T-helper 17 cell (primary cell): Measurements from ENCODE around the gene CLEC1A. TPM values are rescaled to one million over a fixed set of nuclear protein-coding genes. Genes with fewer than 3 reads are reported as not detected.

Experiments used
- ATAC-seq: fragments of 150-1000 bp; cut with Tn5 transposase; 2 replicates; pipeline ENCODE4 v1.10.0; 2021; ENCODE audit warnings: mild to moderate bottlenecking, moderate library complexity
- DNase-seq, 3 donors: peaks; one replicate each; pipeline versions ENCODE4 v3.0.0 to v3.0.0-alpha.2; 2020 to 2021
- H3K9me3 ChIP-seq: one replicate; pipeline ENCODE4 v1.7.0; 2013; ENCODE audit warnings: low read length, mild to moderate bottlenecking; ENCODE audit not compliant: control insufficient read depth, poor library complexity, severe bottlenecking
- H3K27ac Mint-ChIP-seq: one replicate; pipeline ENCODE4 v1.8.0; 2022; ENCODE audit warnings: mild to moderate bottlenecking, moderate library complexity, mixed read lengths
- H3K27me3 Mint-ChIP-seq: one replicate; pipeline ENCODE4 v1.8.0; 2022; ENCODE audit warnings: mixed read lengths
- H3K36me3 Mint-ChIP-seq: one replicate; pipeline ENCODE4 v1.8.0; 2022; ENCODE audit warnings: low read depth, mixed read lengths
- H3K4me1 Mint-ChIP-seq: one replicate; pipeline ENCODE4 v1.8.0; 2022; ENCODE audit warnings: mild to moderate bottlenecking, mixed read lengths
- H3K4me3 Mint-ChIP-seq: one replicate; pipeline ENCODE4 v1.8.0; 2022; ENCODE audit warnings: mild to moderate bottlenecking, moderate library complexity, mixed read lengths
- total RNA-seq, 4 donors: library from RNA in 2 of 4; stranded (reverse) in 2 of 4; gene quantifications; one replicate each; pipeline ENCODE4 v1.2.3 and lab custom pipeline; 2022 to 2026

Gene CLEC1A
- total RNA-seq, 2 donors from 2014 or later: not detected

- no peak for DNase-seq
- Mint-ChIP-seq H3K4me1 (peaks cover 6% of the 10 kb centered on the region), H3K36me3 (peaks cover 2% of the 10 kb centered on the region), H3K27ac (no peak overlapping the region), H3K4me3 (no peak overlapping the region), H3K27me3 (peaks cover 30% of the 10 kb centered on the region)
- H3K9me3 ChIP-seq: no peaks in the 10 kb centered on the region
- ATAC-seq: no peak
Observed at GRCh38 chr12:10088955-10089900, 9.6 kb downstream of the CLEC1A start.

GRCh38 chr12:10088031-10088430 is 10.8 kb downstream of the CLEC1A start:
- peaks cover 6% of the 10 kb centered on the region for H3K4me1 Mint-ChIP-seq
- H3K36me3 Mint-ChIP-seq: peaks cover 4% of the 10 kb centered on the region
- no peak overlapping the region for H3K27ac Mint-ChIP-seq
- H3K9me3 ChIP-seq: no peaks in the 10 kb centered on the region
- DNase-seq (no peak), ATAC-seq (no peak)
- H3K4me3 Mint-ChIP-seq: no peak overlapping the region
- peaks cover 25% of the 10 kb centered on the region for H3K27me3 Mint-ChIP-seq

GRCh38 chr12:10086387-10086786 is 12.4 kb downstream of the CLEC1A start:
- H3K4me1 Mint-ChIP-seq: peaks cover 6% of the 10 kb centered on the region
- no peaks in the 10 kb centered on the region for H3K9me3 ChIP-seq
- H3K36me3 Mint-ChIP-seq: peaks cover 4% of the 10 kb centered on the region
- no peak overlapping the region for H3K4me3 Mint-ChIP-seq
- DNase-seq (no peak), ATAC-seq (no peak)
- no peak overlapping the region for H3K27ac Mint-ChIP-seq
- H3K27me3 Mint-ChIP-seq: peaks cover 27% of the 10 kb centered on the region

- Mint-ChIP-seq H3K4me3 (no peak overlapping the region), H3K27ac (no peak overlapping the region), H3K27me3 (peaks cover 16% of the 10 kb centered on the region), H3K36me3 (peaks cover 4% of the 10 kb centered on the region), H3K4me1 (peaks cover under 1% of the 10 kb centered on the region)
- ATAC-seq (no peak), DNase-seq (no peak)
- no peaks in the 10 kb centered on the region for H3K9me3 ChIP-seq
Observed at GRCh38 chr12:10084733-10085132, 14.1 kb downstream of the CLEC1A start.

- H3K9me3 ChIP-seq: no peaks in the 10 kb centered on the region
- H3K4me1 Mint-ChIP-seq: no peaks in the 10 kb centered on the region
- no peak for ATAC-seq
- H3K27me3 Mint-ChIP-seq: peaks cover 29% of the 10 kb centered on the region
- H3K4me3 Mint-ChIP-seq: no peak overlapping the region
- no peak overlapping the region for H3K27ac Mint-ChIP-seq
- no peak for DNase-seq
- peaks cover 4% of the 10 kb centered on the region for H3K36me3 Mint-ChIP-seq
Observed at GRCh38 chr12:10082117-10082874, 16.5 kb downstream of the CLEC1A start.

GRCh38 chr12:10075451-10075850 is 23.3 kb downstream of the CLEC1A start:
- Mint-ChIP-seq H3K4me1 (no peaks in the 10 kb centered on the region), H3K36me3 (no peaks in the 10 kb centered on the region), H3K27ac (no peak overlapping the region), H3K4me3 (no peak overlapping the region), H3K27me3 (peaks cover 45% of the 10 kb centered on the region)
- ATAC-seq (no peak), DNase-seq (no peak)
- H3K9me3 ChIP-seq: no peaks in the 10 kb centered on the region

- Mint-ChIP-seq H3K36me3 (no peaks in the 10 kb centered on the region), H3K27ac (no peak overlapping the region), H3K4me3 (no peak overlapping the region), H3K4me1 (no peaks in the 10 kb centered on the region), H3K27me3 (peaks cover 58% of the 10 kb centered on the region)
- ATAC-seq (no peak), DNase-seq (no peak)
- no peaks in the 10 kb centered on the region for H3K9me3 ChIP-seq
Observed at GRCh38 chr12:10073261-10073660, 25.5 kb downstream of the CLEC1A start.

GRCh38 chr12:10072131-10072530 is 26.7 kb downstream of the CLEC1A start:
- no peak overlapping the region for H3K27ac Mint-ChIP-seq
- H3K4me3 Mint-ChIP-seq: no peak overlapping the region
- peaks cover 59% of the 10 kb centered on the region for H3K27me3 Mint-ChIP-seq
- no peaks in the 10 kb centered on the region for H3K9me3 ChIP-seq
- no peaks in the 10 kb centered on the region for H3K4me1 Mint-ChIP-seq
- H3K36me3 Mint-ChIP-seq: no peaks in the 10 kb centered on the region
- ATAC-seq (no peak), DNase-seq (no peak)

GRCh38 chr12:10070380-10070779 is 28.4 kb downstream of the CLEC1A start:
- no peaks in the 10 kb centered on the region for H3K4me1 Mint-ChIP-seq
- H3K4me3 Mint-ChIP-seq: no peak overlapping the region
- no peak overlapping the region for H3K27ac Mint-ChIP-seq
- ATAC-seq: no peak
- peaks cover 66% of the 10 kb centered on the region for H3K27me3 Mint-ChIP-seq
- no peaks in the 10 kb centered on the region for H3K9me3 ChIP-seq
- no peak for DNase-seq
- no peaks in the 10 kb centered on the region for H3K36me3 Mint-ChIP-seq

- Mint-ChIP-seq H3K4me1 (no peaks in the 10 kb centered on the region), H3K27ac (no peak overlapping the region), H3K4me3 (no peak overlapping the region), H3K27me3 (peaks cover 70% of the 10 kb centered on the region), H3K36me3 (no peaks in the 10 kb centered on the region)
- no peak for ATAC-seq
- DNase-seq: no peak
- no peaks in the 10 kb centered on the region for H3K9me3 ChIP-seq
Observed at GRCh38 chr12:10069976-10070375, 28.8 kb downstream of the CLEC1A start.

- Mint-ChIP-seq H3K27me3 (peaks cover 79% of the 10 kb centered on the region), H3K27ac (no peak overlapping the region), H3K4me3 (no peak overlapping the region), H3K36me3 (no peaks in the 10 kb centered on the region), H3K4me1 (no peaks in the 10 kb centered on the region)
- DNase-seq: no peak
- no peak for ATAC-seq
- no peaks in the 10 kb centered on the region for H3K9me3 ChIP-seq
Observed at GRCh38 chr12:10069099-10069498, 29.7 kb downstream of the CLEC1A start.

GRCh38 chr12:10068644-10069043 is 30.1 kb downstream of the CLEC1A start:
- DNase-seq (no peak), ATAC-seq (no peak)
- no peaks in the 10 kb centered on the region for H3K9me3 ChIP-seq
- Mint-ChIP-seq H3K36me3 (no peaks in the 10 kb centered on the region), H3K4me1 (no peaks in the 10 kb centered on the region), H3K4me3 (no peak overlapping the region), H3K27ac (no peak overlapping the region), H3K27me3 (peaks cover 78% of the 10 kb centered on the region)

GRCh38 chr12:10067942-10068341 is 30.8 kb downstream of the CLEC1A start:
- Mint-ChIP-seq H3K27me3 (peaks cover 71% of the 10 kb centered on the region), H3K4me3 (no peak overlapping the region), H3K36me3 (no peaks in the 10 kb centered on the region), H3K4me1 (no peaks in the 10 kb centered on the region), H3K27ac (no peak overlapping the region)
- ATAC-seq (no peak), DNase-seq (no peak)
- H3K9me3 ChIP-seq: no peaks in the 10 kb centered on the region
